HCT116 (cell line): ENCODE data around the gene EIF4A3.

ENCODE experiments used
- CBX3 ChIP-seq: IDR thresholded peaks from 2 replicates; pipeline ENCODE4 v1.6.1; 2012; ENCODE audit warnings: low read depth
- EZH2 ChIP-seq: fragments of 200-600 bp; sonication (generic); IDR thresholded peaks from 2 replicates; pipeline ENCODE4 v1.6.1; 2017; ENCODE audit warnings: antibody characterized with exemption, mixed run types
- EZH2phosphoT487 ChIP-seq: fragments of 200-600 bp; IDR thresholded peaks from 2 replicates; pipeline ENCODE4 v1.6.1; 2018; ENCODE audit warnings: antibody characterized with exemption, borderline replicate concordance
- JUND ChIP-seq: IDR thresholded peaks from 2 replicates; pipeline ENCODE4 v1.6.1; 2012
- POLR2A ChIP-seq: IDR thresholded peaks from 2 replicates; pipeline ENCODE4 v1.7.0; 2011; ENCODE audit warnings: borderline replicate concordance; ENCODE audit not compliant: insufficient read depth, insufficient read length; ENCODE audit errors: extremely low read depth
- POLR2AphosphoS5 ChIP-seq: IDR thresholded peaks from 2 replicates; pipeline ENCODE4 v1.6.1; 2011; ENCODE audit warnings: mild to moderate bottlenecking, low read depth, low read length, moderate library complexity
- SIN3A ChIP-seq: IDR thresholded peaks from 2 replicates; pipeline ENCODE4 v1.6.1; 2012; ENCODE audit warnings: low read depth
- YY1 ChIP-seq: IDR thresholded peaks from 2 replicates; pipeline ENCODE4 v1.6.1; 2011; ENCODE audit warnings: low read length, low read depth, moderate library complexity, mild to moderate bottlenecking; ENCODE audit not compliant: insufficient replicate concordance; ENCODE audit errors: extremely low read depth
- ZNF274 ChIP-seq: fragments of 200-500 bp; sonication (Bioruptor generic); IDR thresholded peaks from 2 replicates; pipeline ENCODE4 v1.6.1; 2014; ENCODE audit warnings: mild to moderate bottlenecking, low read depth, low read length, inconsistent platforms
- TF ChIP-seq, protein P1 (sequence below), 3 experiments: fragments of 200-600 bp in 1 of 3; sonication (generic) in 1 of 3; IDR thresholded peaks in 2 of 3; conservative IDR thresholded peaks in 1 of 3; 2 replicates each; pipeline ENCODE4 v1.5.1; 2012 to 2017; ENCODE audit warnings: low read depth in 2 of 3, low read length in 2 of 3, antibody characterized with exemption in 1 of 3, borderline replicate concordance in 1 of 3, control low read depth in 1 of 3, mild to moderate bottlenecking in 1 of 3, mixed read lengths in 1 of 3, mixed run types in 1 of 3, moderate library complexity in 1 of 3; ENCODE audit not compliant: insufficient read depth in 1 of 3
- TF ChIP-seq, protein P2 (sequence below): IDR thresholded peaks from 2 replicates; pipeline ENCODE4 v1.6.1; 2012

DNA sequence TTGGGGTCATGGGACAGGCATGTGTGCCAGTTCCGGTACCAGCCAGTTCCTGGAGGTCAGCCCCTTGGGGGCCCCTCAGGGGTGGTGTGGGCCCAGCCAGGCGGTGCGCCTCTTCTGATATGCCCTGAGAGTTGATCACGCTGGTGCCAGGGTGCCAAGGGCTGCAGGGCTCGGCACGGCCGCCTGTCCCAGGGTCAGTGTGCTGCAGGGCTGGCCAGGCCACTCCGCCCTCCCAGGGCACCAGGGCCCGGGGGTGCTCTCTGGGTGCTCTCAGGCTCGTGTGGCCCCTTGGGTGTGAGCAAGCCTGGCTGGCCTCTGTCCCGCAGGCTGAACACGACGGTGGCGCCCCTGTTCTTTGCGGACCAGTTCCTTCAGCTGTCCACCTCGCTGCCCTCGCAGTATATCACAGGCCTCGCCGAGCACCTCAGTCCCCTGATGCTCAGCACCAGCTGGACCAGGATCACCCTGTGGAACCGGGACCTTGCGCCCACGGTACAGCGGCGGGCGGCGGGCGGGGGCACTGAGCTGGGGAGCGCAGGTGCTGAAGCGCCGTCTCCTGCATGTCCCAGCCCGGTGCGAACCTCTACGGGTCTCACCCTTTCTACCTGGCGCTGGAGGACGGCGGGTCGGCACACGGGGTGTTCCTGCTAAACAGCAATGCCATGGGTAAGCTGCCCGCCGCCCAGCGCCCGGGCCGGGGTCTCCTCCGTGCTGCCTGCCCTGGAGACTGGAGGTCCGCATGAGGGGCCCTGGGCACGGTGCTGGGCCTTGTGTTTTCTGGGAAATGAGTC lies 39.5 kb downstream of the EIF4A3 start:
- TF ChIP-seq CBX3 (no peak), POLR2A (no peak), YY1 (no peak), EZH2phosphoT487 (no peak), JUND (no peak), POLR2AphosphoS5 (no peak), EZH2 (no peak), SIN3A (no peak), ZNF274 (no peak)
- TF ChIP-seq, protein P1, sequence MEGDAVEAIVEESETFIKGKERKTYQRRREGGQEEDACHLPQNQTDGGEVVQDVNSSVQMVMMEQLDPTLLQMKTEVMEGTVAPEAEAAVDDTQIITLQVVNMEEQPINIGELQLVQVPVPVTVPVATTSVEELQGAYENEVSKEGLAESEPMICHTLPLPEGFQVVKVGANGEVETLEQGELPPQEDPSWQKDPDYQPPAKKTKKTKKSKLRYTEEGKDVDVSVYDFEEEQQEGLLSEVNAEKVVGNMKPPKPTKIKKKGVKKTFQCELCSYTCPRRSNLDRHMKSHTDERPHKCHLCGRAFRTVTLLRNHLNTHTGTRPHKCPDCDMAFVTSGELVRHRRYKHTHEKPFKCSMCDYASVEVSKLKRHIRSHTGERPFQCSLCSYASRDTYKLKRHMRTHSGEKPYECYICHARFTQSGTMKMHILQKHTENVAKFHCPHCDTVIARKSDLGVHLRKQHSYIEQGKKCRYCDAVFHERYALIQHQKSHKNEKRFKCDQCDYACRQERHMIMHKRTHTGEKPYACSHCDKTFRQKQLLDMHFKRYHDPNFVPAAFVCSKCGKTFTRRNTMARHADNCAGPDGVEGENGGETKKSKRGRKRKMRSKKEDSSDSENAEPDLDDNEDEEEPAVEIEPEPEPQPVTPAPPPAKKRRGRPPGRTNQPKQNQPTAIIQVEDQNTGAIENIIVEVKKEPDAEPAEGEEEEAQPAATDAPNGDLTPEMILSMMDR (IDR thresholded peaks at IDR 0.05 in 2 of 3, conservative IDR thresholded peaks at IDR 0.05 in 1 of 3; ENCODE audit: borderline replicate concordance in 1 of 3, insufficient read depth in 1 of 3, low read depth in 2 of 3, low read length in 2 of 3), result no peak
- TF ChIP-seq, protein P2, sequence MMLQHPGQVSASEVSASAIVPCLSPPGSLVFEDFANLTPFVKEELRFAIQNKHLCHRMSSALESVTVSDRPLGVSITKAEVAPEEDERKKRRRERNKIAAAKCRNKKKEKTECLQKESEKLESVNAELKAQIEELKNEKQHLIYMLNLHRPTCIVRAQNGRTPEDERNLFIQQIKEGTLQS, result no peak
